ENCODE results near the gene KIF22. TPM values are rescaled to one million over a fixed set of nuclear protein-coding genes. Genes with fewer than 3 reads are reported as not detected.
"Not testable (repeated sequence)": the region's sequence is repeated elsewhere in the genome, so short reads cannot be mapped to it uniquely, and the experiment has no call there.

The KIF22 gene
- total RNA-seq, 1 donor from 2014 or later, result 28.6 TPM

DNA sequence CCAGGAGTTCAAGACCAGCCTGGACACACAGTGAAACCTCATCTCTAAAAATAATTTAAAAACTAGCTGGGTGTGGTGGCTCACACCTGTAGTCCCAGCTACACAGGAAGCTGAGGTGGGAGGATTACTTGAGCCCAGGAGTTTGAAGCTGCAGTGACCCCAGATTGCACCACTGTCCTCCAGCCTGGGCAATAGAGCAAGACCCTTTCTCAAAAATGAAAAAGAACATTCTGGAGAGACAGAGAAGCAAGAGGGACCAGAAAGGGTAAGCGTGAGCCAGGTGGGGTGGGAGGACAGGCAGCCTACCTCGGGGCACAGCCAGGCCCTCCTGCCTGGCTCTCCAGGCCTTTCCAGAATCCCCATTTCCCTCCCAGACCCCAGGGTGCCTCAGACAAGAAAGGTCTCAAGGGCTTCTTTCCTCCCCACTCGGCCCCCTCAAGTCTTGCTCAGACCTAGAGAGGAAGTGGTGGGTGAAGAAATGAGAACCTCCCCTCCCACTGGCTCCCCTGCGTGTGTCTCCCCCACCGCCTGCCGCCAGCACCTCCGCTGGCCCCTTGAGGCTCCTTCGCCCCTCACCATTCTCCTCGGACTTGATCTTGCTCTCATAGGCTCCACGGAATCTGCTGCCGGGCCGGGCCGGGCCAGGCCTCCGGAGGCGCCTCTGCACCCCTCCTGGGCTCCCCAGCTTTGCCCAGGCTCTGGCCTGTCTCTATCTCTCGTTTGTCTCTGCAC, 45.3 kb upstream of the KIF22 start:
- no peak overlapping the region for H3K27ac ChIP-seq
- H3K4me1 ChIP-seq, result no peaks in the 10 kb centered on the region
- no peaks in the 10 kb centered on the region for H3K27me3 ChIP-seq
- H3K36me3 ChIP-seq, result no peaks in the 10 kb centered on the region
- intact Hi-C loops (cut with DNase I), result no loop called here
- no peaks in the 10 kb centered on the region for H3K9me3 ChIP-seq
- TF ChIP-seq, protein P1, sequence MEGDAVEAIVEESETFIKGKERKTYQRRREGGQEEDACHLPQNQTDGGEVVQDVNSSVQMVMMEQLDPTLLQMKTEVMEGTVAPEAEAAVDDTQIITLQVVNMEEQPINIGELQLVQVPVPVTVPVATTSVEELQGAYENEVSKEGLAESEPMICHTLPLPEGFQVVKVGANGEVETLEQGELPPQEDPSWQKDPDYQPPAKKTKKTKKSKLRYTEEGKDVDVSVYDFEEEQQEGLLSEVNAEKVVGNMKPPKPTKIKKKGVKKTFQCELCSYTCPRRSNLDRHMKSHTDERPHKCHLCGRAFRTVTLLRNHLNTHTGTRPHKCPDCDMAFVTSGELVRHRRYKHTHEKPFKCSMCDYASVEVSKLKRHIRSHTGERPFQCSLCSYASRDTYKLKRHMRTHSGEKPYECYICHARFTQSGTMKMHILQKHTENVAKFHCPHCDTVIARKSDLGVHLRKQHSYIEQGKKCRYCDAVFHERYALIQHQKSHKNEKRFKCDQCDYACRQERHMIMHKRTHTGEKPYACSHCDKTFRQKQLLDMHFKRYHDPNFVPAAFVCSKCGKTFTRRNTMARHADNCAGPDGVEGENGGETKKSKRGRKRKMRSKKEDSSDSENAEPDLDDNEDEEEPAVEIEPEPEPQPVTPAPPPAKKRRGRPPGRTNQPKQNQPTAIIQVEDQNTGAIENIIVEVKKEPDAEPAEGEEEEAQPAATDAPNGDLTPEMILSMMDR (IDR thresholded peaks at IDR 0.05), result no peak
- DNase-seq (ENCODE audit: low spot score in 2 of 2), result no peak
- peak overlapping the region in 1 of 2 donors; percentile 55 for H3K4me3 ChIP-seq

DNA sequence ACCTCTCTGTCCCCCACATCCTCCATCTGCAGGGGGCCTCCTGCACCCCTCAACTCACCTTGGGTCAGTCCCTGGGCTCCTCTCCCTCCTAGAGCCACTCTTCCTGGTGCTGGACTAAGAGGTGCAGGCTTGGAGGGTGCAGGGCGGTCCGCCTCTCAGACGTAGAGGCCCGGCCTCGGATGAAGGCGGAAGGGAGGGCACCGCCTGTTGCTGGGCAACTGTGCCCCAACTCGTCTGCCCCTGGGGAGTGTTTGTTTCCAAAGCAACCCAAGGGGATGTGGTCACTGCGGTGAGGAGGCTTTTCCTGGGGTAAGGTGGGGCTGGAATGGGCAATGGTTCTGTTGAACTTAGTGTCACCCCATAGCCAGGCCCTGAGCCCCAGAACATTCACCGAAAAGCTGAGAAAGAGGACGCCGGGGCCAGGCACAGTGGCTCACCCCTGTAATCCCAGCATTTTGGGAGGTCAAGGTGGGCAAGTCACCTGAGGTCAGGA, 44.7 kb upstream of the KIF22 start, which contains the start of gene C16orf54:
Gene C16orf54, minus strand, starts transcription at position 138 of the 493 bp plus-strand sequence. CDS start 1,039 bp downstream, outside the sequence.
- Histone ChIP-seq H3K27ac (no peak within 1 kb of the TSS), H3K4me3 (peak within 1 kb of the TSS in 1 of 2 donors; percentile 55)

DNA sequence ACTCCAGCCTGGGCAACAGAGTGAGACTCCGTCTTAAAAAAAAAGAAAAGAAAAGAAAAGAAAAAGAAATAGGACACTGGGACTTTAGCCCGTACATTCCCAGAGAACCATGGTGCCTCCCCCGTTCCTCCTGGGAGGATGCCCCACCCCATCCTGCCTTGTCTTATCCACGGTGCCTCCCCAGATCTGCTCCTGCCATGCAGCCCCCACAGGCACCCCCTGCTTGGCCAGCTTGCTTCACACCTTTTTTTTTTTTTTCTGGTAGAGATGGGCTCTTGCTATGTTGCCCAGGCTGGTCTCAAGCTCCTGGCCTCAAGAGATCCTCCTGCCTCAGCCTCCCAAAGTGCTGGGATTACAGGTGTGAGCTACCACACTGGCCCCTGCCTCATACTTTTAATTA, 44.0 kb upstream of the KIF22 start:
- DNase-seq (ENCODE audit: low spot score in 2 of 2); H3K4me1 ChIP-seq; H3K9me3 ChIP-seq; H3K27me3 ChIP-seq; H3K4me3 ChIP-seq; intact Hi-C loops (cut with DNase I); H3K27ac ChIP-seq; H3K36me3 ChIP-seq: not testable (repeated sequence)

More for the DNA sequence above, 44.7 kb upstream of the KIF22 start, which contains the start of gene C16orf54:
- H3K36me3 ChIP-seq, result no peaks in the 10 kb centered on the region
- DNase-seq (ENCODE audit: low spot score in 2 of 2), result peak; percentile 56 to 81
- TF ChIP-seq, protein P1 (IDR thresholded peaks at IDR 0.05), result no peak
- no peaks in the 10 kb centered on the region for H3K9me3 ChIP-seq
- no peaks in the 10 kb centered on the region for H3K27me3 ChIP-seq
- intact Hi-C loops (cut with DNase I), result no loop called here
- no peaks in the 10 kb centered on the region for H3K4me1 ChIP-seq

DNA sequence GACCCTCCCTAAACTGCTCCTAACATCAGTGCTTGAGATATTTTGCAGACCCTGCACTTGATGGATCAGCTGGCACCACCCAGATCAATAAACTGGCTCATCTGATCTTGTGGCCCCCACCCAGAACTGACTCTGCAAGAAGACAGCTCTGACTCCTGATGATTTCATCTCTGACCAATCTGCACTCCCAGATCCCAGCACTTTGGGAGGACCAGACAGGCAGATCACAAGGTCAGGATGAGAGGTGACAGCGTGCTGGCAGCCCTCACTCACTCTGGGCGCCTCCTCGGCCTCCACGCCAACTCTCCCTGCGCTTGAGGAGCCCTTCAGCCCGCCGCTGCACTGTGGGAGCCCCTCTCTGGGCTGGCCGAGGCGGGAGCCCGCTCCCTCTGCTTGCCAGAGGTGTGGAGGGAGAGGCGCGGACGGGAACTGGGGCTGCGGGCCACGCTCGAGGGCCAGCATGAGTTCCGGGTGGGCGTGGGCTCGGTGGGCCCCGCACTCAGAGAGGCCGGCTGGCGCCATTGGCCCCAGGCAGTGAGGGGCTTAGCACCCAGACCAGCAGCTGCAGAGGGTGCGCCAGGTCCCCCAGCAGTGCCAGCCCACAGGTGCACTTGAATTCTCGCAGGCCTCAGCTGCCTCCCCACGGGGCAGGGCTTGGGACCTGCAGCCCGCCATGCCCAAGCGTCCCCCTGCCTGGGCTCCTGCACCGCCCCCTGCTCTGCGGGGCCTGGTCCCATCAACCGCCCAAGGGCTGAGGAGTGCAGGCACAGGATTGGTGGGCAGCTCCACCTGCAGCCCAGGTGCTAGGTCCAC, 42.4 kb upstream of the KIF22 start:
- no peaks in the 10 kb centered on the region for H3K36me3 ChIP-seq
- no peak overlapping the region for H3K27ac ChIP-seq
- H3K4me3 ChIP-seq, result no peak overlapping the region
- H3K27me3 ChIP-seq, result no peaks in the 10 kb centered on the region
- intact Hi-C loops (cut with DNase I), result no loop called here
- TF ChIP-seq, protein P1 (IDR thresholded peaks at IDR 0.05), result no peak
- DNase-seq (ENCODE audit: low spot score in 2 of 2), result no peak
- H3K9me3 ChIP-seq, result no peaks in the 10 kb centered on the region
- H3K4me1 ChIP-seq, result no peaks in the 10 kb centered on the region

DNA sequence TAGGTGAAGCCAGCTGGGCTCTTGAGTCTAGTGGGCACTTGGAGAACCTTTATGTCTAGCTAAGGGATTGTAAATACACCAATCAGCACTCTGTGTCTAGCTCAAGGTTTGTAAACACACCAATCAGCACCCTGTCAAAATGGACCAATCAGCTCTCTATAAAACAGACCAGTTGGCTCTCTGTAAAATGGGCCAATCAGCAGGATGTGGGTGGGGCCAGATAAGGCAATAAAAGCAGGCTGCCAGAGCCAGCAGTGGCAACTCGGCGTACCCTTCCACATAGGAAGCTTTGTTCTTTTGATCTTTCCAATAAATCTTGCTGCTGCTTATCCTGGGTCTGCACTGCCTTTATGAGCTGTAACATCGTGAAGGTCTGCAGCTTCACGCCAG, 41.8 kb upstream of the KIF22 start:
- H3K9me3 ChIP-seq; DNase-seq (ENCODE audit: low spot score in 2 of 2); H3K27ac ChIP-seq; intact Hi-C loops (cut with DNase I); H3K27me3 ChIP-seq; H3K4me1 ChIP-seq; H3K36me3 ChIP-seq; H3K4me3 ChIP-seq: not testable (repeated sequence)

DNA sequence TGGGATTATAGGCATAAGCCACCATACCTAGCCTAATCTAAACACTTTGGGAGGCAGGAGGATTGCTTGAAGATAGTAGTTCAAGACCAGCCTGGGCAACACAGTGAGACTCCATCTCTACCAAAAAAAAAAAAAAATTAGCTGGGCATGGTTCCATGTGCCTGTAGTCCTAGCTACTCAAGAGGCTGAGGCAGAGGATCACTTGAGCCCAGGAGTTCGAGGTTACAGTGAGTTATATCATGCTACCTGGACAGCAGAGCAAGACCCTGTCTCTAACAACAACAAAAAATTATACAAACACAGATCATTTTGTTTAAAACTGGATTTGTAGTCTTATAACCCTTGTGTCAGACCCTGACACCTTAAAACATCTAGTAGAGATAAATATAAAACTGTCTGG, 37.0 kb upstream of the KIF22 start:
- TF ChIP-seq, protein P1 (IDR thresholded peaks at IDR 0.05), result no peak
- Histone ChIP-seq H3K4me1 (no peaks in the 10 kb centered on the region), H3K27me3 (no peaks in the 10 kb centered on the region), H3K9me3 (no peaks in the 10 kb centered on the region), H3K4me3 (no peak overlapping the region), H3K36me3 (no peaks in the 10 kb centered on the region), H3K27ac (no peak overlapping the region)
- DNase-seq (ENCODE audit: low spot score in 2 of 2), result no peak
- intact Hi-C loops (cut with DNase I), result no loop called here

All from ascending aorta (tissue), 2 donors.